HG03342 (cell line): ENCODE measurements around the gene ATP8B1.
"Not testable (repeated sequence)": the region's sequence is repeated elsewhere in the genome, so short reads cannot be mapped to it uniquely, and the experiment has no call there.

Experiments used
- ATAC-seq: cut with Tn5 transposase; IDR thresholded peaks from one replicate; pipeline ENCODE4 v1.9.1; 2021; ENCODE audit warnings: mild to moderate bottlenecking, moderate library complexity; ENCODE audit not compliant: unreplicated experiment

Gene ATP8B1

GRCh38 chr18:57677262-57678211 lies 125.6 kb downstream of the ATP8B1 start:
- ATAC-seq: no peak

GRCh38 chr18:57674891-57675290 lies 128.2 kb downstream of the ATP8B1 start:
- ATAC-seq: no peak

GRCh38 chr18:57670046-57670445 lies 133.1 kb downstream of the ATP8B1 start:
- ATAC-seq: no peak

- ATAC-seq: no peak
Observed at GRCh38 chr18:57668021-57668420, 135.1 kb downstream of the ATP8B1 start.

- ATAC-seq: no peak
Observed at GRCh38 chr18:57666818-57667497, 136.2 kb downstream of the ATP8B1 start.

- no peak for ATAC-seq
Observed at GRCh38 chr18:57664568-57665165, 138.4 kb downstream of the ATP8B1 start.

- no peak for ATAC-seq
Observed at GRCh38 chr18:57660961-57661360, 142.2 kb downstream of the ATP8B1 start.

- no peak for ATAC-seq
Observed at GRCh38 chr18:57659460-57660102, 143.5 kb downstream of the ATP8B1 start.

GRCh38 chr18:57657542-57657941 lies 145.6 kb downstream of the ATP8B1 start:
- no peak for ATAC-seq

- ATAC-seq: no peak
Observed at GRCh38 chr18:57655740-57656139, 147.4 kb downstream of the ATP8B1 start.

GRCh38 chr18:57651914-57652313 lies 151.2 kb downstream of the ATP8B1 start:
- no peak for ATAC-seq

GRCh38 chr18:57649556-57650500 lies 153.3 kb downstream of the ATP8B1 start:
- ATAC-seq: peak; percentile 97

GRCh38 chr18:57648414-57648813 lies 154.7 kb downstream of the ATP8B1 start:
- ATAC-seq: no peak

- no peak for ATAC-seq
Observed at GRCh38 chr18:57644540-57644939, 158.6 kb downstream of the ATP8B1 start.

GRCh38 chr18:57643726-57644125 lies 159.4 kb downstream of the ATP8B1 start:
- not testable (repeated sequence) for ATAC-seq

GRCh38 chr18:57642462-57642861 lies 160.7 kb downstream of the ATP8B1 start:
- not testable (repeated sequence) for ATAC-seq

- no peak for ATAC-seq
Observed at GRCh38 chr18:57640749-57641148, 162.4 kb downstream of the ATP8B1 start.

- ATAC-seq: no peak
Observed at GRCh38 chr18:57640236-57640635, 162.9 kb downstream of the ATP8B1 start.

GRCh38 chr18:57635003-57635822 lies 167.9 kb downstream of the ATP8B1 start:
- ATAC-seq: no peak
